ENCODE measurements around the gene LRRC2. TPM values are rescaled to one million over a fixed set of nuclear protein-coding genes. Genes with fewer than 3 reads are reported as not detected.

The LRRC2 gene
- total and polyA plus RNA-seq, 2 donors (not counting 3 experiments of a cell fraction or from before 2014, with no cell fraction given) = 0.14 to 0.73 TPM

GRCh38 chr3:46553154-46553553 is 12.9 kb downstream of the LRRC2 start:
- no peak for DNase-seq (ENCODE audit: low read depth, low spot score)
- no peak overlapping the region for H3K4me2 ChIP-seq (ENCODE audit: insufficient read depth, low read length)

More at GRCh38 chr3:46553154-46553553, 12.9 kb downstream of the LRRC2 start:
- no peak for FAIRE-seq
- Histone ChIP-seq H3K27ac (ENCODE audit: insufficient read depth, low read depth, low read length) (no peak overlapping the region), H3K36me3 (ENCODE audit: control insufficient read depth in 2 of 2, extremely low read depth in 1 of 2, insufficient read depth in 2 of 2, low read length in 2 of 2) (no peaks in the 10 kb centered on the region), H3K9me1 (replicated peaks; ENCODE audit: control insufficient read depth, extremely low read depth, insufficient read depth, low read length) (no peaks in the 10 kb centered on the region), H3K4me3 (replicated peaks in 1 of 3; ENCODE audit: insufficient read depth in 1 of 3, low read depth in 1 of 3, low read length in 3 of 3) (no peak overlapping the region), H4K20me1 (replicated peaks; ENCODE audit: control insufficient read depth, extremely low read depth, insufficient read depth, low read length) (no peaks in the 10 kb centered on the region), H3K9me3 (replicated peaks; ENCODE audit: control insufficient read depth, insufficient read depth, low read length) (no peaks in the 10 kb centered on the region), H3K27me3 (ENCODE audit: control insufficient read depth in 2 of 2, insufficient read depth in 2 of 2, low read length in 2 of 2) (peaks cover 0 to 6% of the 10 kb centered on the region in 2 experiments), H2AFZ (ENCODE audit: low read depth, low read length) (no peak overlapping the region), H3K4me1 (ENCODE audit: control insufficient read depth, extremely low read depth, insufficient read depth, low read length) (peaks cover 13% of the 10 kb centered on the region), H3K9ac (replicated peaks; ENCODE audit: extremely low read depth, insufficient read depth, low read length) (no peak overlapping the region), H3K79me2 (ENCODE audit: control insufficient read depth, insufficient read depth, low read length) (no peaks in the 10 kb centered on the region)
- dilution Hi-C loops (cut with MboI; ENCODE audit: extremely low pct_ligation_motif_present, low sequenced_read_pairs) (no loop called here), intact Hi-C loops (cut with micrococcal nuclease) (loop anchor here (10.0 kb wide), 1 partner anchor 178 kb away; the partner anchor contains the start of gene CCR5)
- POLR2A ChIA-PET = interaction anchor here (0.6 kb wide), 1 partner anchor 359 kb away, joined by 6 read pairs; no protein-coding TSS in a partner anchor
- CTCF ChIA-PET = interaction anchor here (1.5 to 3.2 kb wide), 2 partner anchors 56 to 64 kb away, joined by 5 to 17 read pairs; no protein-coding TSS in a partner anchor
- TF ChIP-seq MYC (IDR thresholded peaks at IDR 0.05; ENCODE audit: low read depth, low read length) (no peak), POLR2A (IDR thresholded peaks at IDR 0.05; ENCODE audit: low read depth, low read length) (no peak), POLR2AphosphoS5 (IDR thresholded peaks at IDR 0.05; ENCODE audit: insufficient read depth, low read depth, low read length) (no peak), CTCF (IDR thresholded peaks at IDR 0.05; ENCODE audit: extremely low read depth in 1 of 2, insufficient read depth in 1 of 2, low read depth in 1 of 2, low read length in 2 of 2) (no peak), FOS (IDR thresholded peaks at IDR 0.05; ENCODE audit: borderline replicate concordance, insufficient read depth, low read length) (no peak), GATA2 (IDR thresholded peaks at IDR 0.05; ENCODE audit: insufficient read depth, insufficient read length, low read depth, low read length) (no peak), MAX (IDR thresholded peaks at IDR 0.05; ENCODE audit: insufficient read depth, insufficient read length) (no peak), EZH2 (IDR thresholded peaks at IDR 0.05; ENCODE audit: borderline replicate concordance, low read depth, low read length, severe bottlenecking) (no peak), JUN (IDR thresholded peaks at IDR 0.05; ENCODE audit: borderline replicate concordance, insufficient read depth, insufficient read length, low read depth) (no peak)
- BruUV-seq (replicated peaks) = no TSS peak
